ENCODE measurements around the gene COG5. TPM values are rescaled to one million over a fixed set of nuclear protein-coding genes. Genes with fewer than 3 reads are reported as not detected.

The COG5 gene
- total RNA-seq, 1 donor from 2014 or later: 44.7 TPM

GRCh38 chr7:107453388-107453787, 110.3 kb downstream of the COG5 start:
- Mint-ChIP-seq H3K27ac (ENCODE audit: unreplicated experiment) (no peak overlapping the region), H3K9me3 (ENCODE audit: unreplicated experiment) (peaks cover 4% of the 10 kb centered on the region)

GRCh38 chr7:107450970-107451369, 112.8 kb downstream of the COG5 start:
- Mint-ChIP-seq H3K27me3 (ENCODE audit: unreplicated experiment) (no peaks in the 10 kb centered on the region), H3K4me1 (ENCODE audit: unreplicated experiment) (no peaks in the 10 kb centered on the region), H3K9me3 (ENCODE audit: unreplicated experiment) (no peaks in the 10 kb centered on the region), H3K4me3 (ENCODE audit: unreplicated experiment) (no peak overlapping the region), H3K36me3 (ENCODE audit: unreplicated experiment) (peaks cover 4% of the 10 kb centered on the region), H3K27ac (ENCODE audit: unreplicated experiment) (no peak overlapping the region)
- no peak for DNase-seq (ENCODE audit: extremely low spot score, unreplicated experiment)
- TF ChIP-seq CTCF (IDR thresholded peaks at IDR 0.05): no peak

More at GRCh38 chr7:107453388-107453787, 110.3 kb downstream of the COG5 start:
- Mint-ChIP-seq H3K36me3 (ENCODE audit: unreplicated experiment) (peaks cover 10% of the 10 kb centered on the region), H3K4me3 (ENCODE audit: unreplicated experiment) (no peak overlapping the region), H3K4me1 (ENCODE audit: unreplicated experiment) (no peaks in the 10 kb centered on the region), H3K27me3 (ENCODE audit: unreplicated experiment) (no peaks in the 10 kb centered on the region)
- DNase-seq (ENCODE audit: extremely low spot score, unreplicated experiment): no peak
- no peak for TF ChIP-seq CTCF (IDR thresholded peaks at IDR 0.05)

- Mint-ChIP-seq H3K27ac (ENCODE audit: unreplicated experiment) (no peak overlapping the region), H3K27me3 (ENCODE audit: unreplicated experiment) (no peaks in the 10 kb centered on the region), H3K36me3 (ENCODE audit: unreplicated experiment) (peaks cover 3% of the 10 kb centered on the region), H3K9me3 (ENCODE audit: unreplicated experiment) (no peaks in the 10 kb centered on the region), H3K4me3 (ENCODE audit: unreplicated experiment) (no peak overlapping the region), H3K4me1 (ENCODE audit: unreplicated experiment) (no peaks in the 10 kb centered on the region)
- no peak for DNase-seq (ENCODE audit: extremely low spot score, unreplicated experiment)
- TF ChIP-seq CTCF (IDR thresholded peaks at IDR 0.05): no peak
Observed at GRCh38 chr7:107446988-107447387, 116.7 kb downstream of the COG5 start.

DNA sequence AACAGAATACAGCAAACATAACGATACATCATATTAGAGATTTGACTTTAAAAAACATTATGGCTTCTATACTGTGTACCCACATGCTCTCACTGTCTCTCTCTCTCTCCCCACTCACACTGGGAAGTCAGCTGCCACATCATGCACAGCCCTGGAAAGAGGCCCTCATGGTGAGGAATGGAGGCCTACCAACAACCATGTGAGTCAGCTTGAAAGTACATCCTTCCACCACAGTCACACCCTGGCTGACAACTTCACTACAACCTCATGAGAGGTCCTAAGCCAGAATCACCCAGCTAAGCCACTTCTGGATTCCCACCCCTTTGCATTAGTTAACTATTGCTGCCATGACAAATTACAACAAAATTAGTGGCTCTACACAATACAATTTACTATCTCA, 117.2 kb downstream of the COG5 start:
- peaks cover 2% of the 10 kb centered on the region for H3K36me3 Mint-ChIP-seq (ENCODE audit: unreplicated experiment)
- DNase-seq (ENCODE audit: extremely low spot score, unreplicated experiment): no peak
- no peak for TF ChIP-seq CTCF (IDR thresholded peaks at IDR 0.05)

DNA sequence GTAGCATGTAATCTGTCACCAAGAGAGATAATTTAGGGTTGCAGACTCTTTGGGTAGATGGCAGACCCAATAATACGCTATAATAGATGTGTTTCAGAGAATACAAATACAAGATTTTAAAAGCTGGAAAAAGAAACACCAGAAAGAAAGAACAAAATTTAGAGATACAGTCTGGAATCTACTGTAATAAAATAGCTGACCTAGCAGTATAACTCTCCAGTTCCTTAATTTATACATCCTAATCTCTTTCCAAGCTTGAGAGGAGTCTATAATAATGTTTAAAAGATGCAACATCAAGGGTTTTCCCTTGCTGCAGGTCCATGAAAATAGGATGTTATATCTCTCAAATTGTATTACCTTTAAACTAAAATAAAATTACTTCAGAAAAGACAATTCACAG, 121.0 kb downstream of the COG5 start:
- Mint-ChIP-seq H3K36me3 (ENCODE audit: unreplicated experiment) (no peaks in the 10 kb centered on the region), H3K9me3 (ENCODE audit: unreplicated experiment) (no peaks in the 10 kb centered on the region), H3K4me1 (ENCODE audit: unreplicated experiment) (peaks cover 4% of the 10 kb centered on the region), H3K27ac (ENCODE audit: unreplicated experiment) (no peak overlapping the region), H3K4me3 (ENCODE audit: unreplicated experiment) (no peak overlapping the region), H3K27me3 (ENCODE audit: unreplicated experiment) (no peaks in the 10 kb centered on the region)
- no peak for TF ChIP-seq CTCF (IDR thresholded peaks at IDR 0.05)
- no peak for DNase-seq (ENCODE audit: extremely low spot score, unreplicated experiment)

More for the DNA sequence above, 117.2 kb downstream of the COG5 start:
- H3K4me3 Mint-ChIP-seq (ENCODE audit: unreplicated experiment): no peak overlapping the region
- H3K4me1 Mint-ChIP-seq (ENCODE audit: unreplicated experiment): peaks cover 2% of the 10 kb centered on the region
- H3K27me3 Mint-ChIP-seq (ENCODE audit: unreplicated experiment): no peaks in the 10 kb centered on the region
- H3K9me3 Mint-ChIP-seq (ENCODE audit: unreplicated experiment): no peaks in the 10 kb centered on the region
- H3K27ac Mint-ChIP-seq (ENCODE audit: unreplicated experiment): no peak overlapping the region
